Mesendoderm (in vitro differentiated cells): ENCODE data around the gene PLEKHA8.

Experiments
- DNase-seq: peaks from one replicate; pipeline ENCODE4 v3.0.0; 2013
- H2AK5ac ChIP-seq: 2 replicates; pipeline ENCODE4 v1.6.1; 2013; ENCODE audit warnings: low read length, inconsistent platforms
- H2BK120ac ChIP-seq: 2 replicates; pipeline ENCODE4 v1.6.1; 2013; ENCODE audit warnings: low read depth, mild to moderate bottlenecking, low read length, moderate library complexity, mixed read lengths
- H2BK15ac ChIP-seq: replicated peaks from 2 replicates; pipeline ENCODE4 v1.6.1; 2013; ENCODE audit warnings: low read depth, mild to moderate bottlenecking, moderate library complexity
- H2BK5ac ChIP-seq: 2 replicates; pipeline ENCODE4 v1.6.1; 2013; ENCODE audit warnings: low read length, inconsistent platforms
- H3K18ac ChIP-seq: 2 replicates; pipeline ENCODE4 v1.6.1; 2013; ENCODE audit warnings: mild to moderate bottlenecking, low read length, mixed read lengths
- H3K23ac ChIP-seq: one replicate; pipeline ENCODE4 v1.6.1; 2013; ENCODE audit warnings: low read length
- H3K27ac ChIP-seq: 2 replicates; pipeline ENCODE4 v1.5.1; 2013; ENCODE audit warnings: low read depth, mild to moderate bottlenecking, inconsistent platforms, low read length, moderate library complexity
- H3K27me3 ChIP-seq: 2 replicates; pipeline ENCODE4 v1.6.1; 2013; ENCODE audit warnings: low read length, control low read depth, mild to moderate bottlenecking, inconsistent platforms; ENCODE audit not compliant: insufficient read depth, poor library complexity
- H3K36me3 ChIP-seq: 2 replicates; pipeline ENCODE4 v1.6.1; 2013; ENCODE audit warnings: low read length, inconsistent platforms; ENCODE audit not compliant: control insufficient read depth, insufficient read depth
- H3K4ac ChIP-seq: one replicate; pipeline ENCODE4 v1.6.1; 2013; ENCODE audit warnings: low read depth, mild to moderate bottlenecking, low read length, moderate library complexity
- H3K4me1 ChIP-seq: 2 replicates; pipeline ENCODE4 v1.6.1; 2013; ENCODE audit warnings: low read depth, low read length, inconsistent platforms; ENCODE audit not compliant: control insufficient read depth
- H3K4me2 ChIP-seq: 2 replicates; pipeline ENCODE4 v1.6.1; 2013; ENCODE audit warnings: low read length
- H3K4me3 ChIP-seq: 2 replicates; pipeline ENCODE4 v1.5.1; 2013; ENCODE audit warnings: mild to moderate bottlenecking, low read length
- H3K56ac ChIP-seq: one replicate; pipeline ENCODE4 v1.6.1; 2013; ENCODE audit warnings: low read length
- H3K79me1 ChIP-seq: 2 replicates; pipeline ENCODE4 v1.6.1; 2013; ENCODE audit warnings: low read length, inconsistent platforms
- H3K79me2 ChIP-seq: 2 replicates; pipeline ENCODE4 v1.6.1; 2013; ENCODE audit warnings: mild to moderate bottlenecking, low read length; ENCODE audit not compliant: control insufficient read depth, insufficient read depth
- H3K9ac ChIP-seq: 2 replicates; pipeline ENCODE4 v1.6.1; 2013; ENCODE audit warnings: low read length, inconsistent platforms
- H4K5ac ChIP-seq: one replicate; pipeline ENCODE4 v1.6.1; 2013; ENCODE audit warnings: low read length
- H4K8ac ChIP-seq: one replicate; pipeline ENCODE4 v1.6.1; 2013; ENCODE audit warnings: low read depth, mild to moderate bottlenecking, control low read depth, low read length, moderate library complexity
- WGBS: extraction: QIAGEN DNeasy Blood & Tissue Kit; methylation state at CpG from one replicate; pipeline ENCODE4 v1.1.7; 2013; ENCODE audit warnings: low lambda C conversion rate, missing lambda C conversion rate; ENCODE audit not compliant: insufficient coverage; ENCODE audit errors: extremely low coverage; 5-methylcytosine and 5-hydroxymethylcytosine counted together

Gene PLEKHA8

GRCh38 chr7:30032310-30033125 lies 4.3 kb downstream of the PLEKHA8 start:
- WGBS = no CpG with 5 or more reads among the region's 4 CpGs
- Histone ChIP-seq H2BK15ac (no peak overlapping the region), H3K36me3 (peaks cover 2% of the 10 kb centered on the region), H4K8ac (no peak overlapping the region), H3K4me1 (peaks cover 8% of the 10 kb centered on the region), H3K4ac (no peak overlapping the region), H3K4me3 (no peak overlapping the region), H2AK5ac (no peak overlapping the region), H3K56ac (no peak overlapping the region), H2BK5ac (no peak overlapping the region), H3K79me1 (peaks cover 21% of the 10 kb centered on the region), H3K23ac (no peak overlapping the region), H2BK120ac (no peak overlapping the region), H4K5ac (no peak overlapping the region), H3K27ac (no peak overlapping the region), H3K27me3 (no peaks in the 10 kb centered on the region), H3K9ac (no peak overlapping the region), H3K18ac (no peak overlapping the region), H3K4me2 (no peak overlapping the region), H3K79me2 (peaks cover 43% of the 10 kb centered on the region)
- DNase-seq = no peak

- peaks cover 38% of the 10 kb centered on the region for H3K79me2 ChIP-seq
- H3K9ac ChIP-seq = no peak overlapping the region
- no peak overlapping the region for H3K27ac ChIP-seq
- H3K36me3 ChIP-seq = peaks cover 2% of the 10 kb centered on the region
- H3K4me3 ChIP-seq = no peak overlapping the region
- no peak overlapping the region for H2BK5ac ChIP-seq
- no peak overlapping the region for H3K4ac ChIP-seq
- H2BK15ac ChIP-seq = no peak overlapping the region
- no peak overlapping the region for H4K8ac ChIP-seq
- no peak overlapping the region for H3K18ac ChIP-seq
- no peak overlapping the region for H2BK120ac ChIP-seq
- no CpG with 5 or more reads among the region's 3 CpGs for WGBS
- no peak overlapping the region for H2AK5ac ChIP-seq
- H3K23ac ChIP-seq = no peak overlapping the region
- no peak overlapping the region for H4K5ac ChIP-seq
- no peaks in the 10 kb centered on the region for H3K27me3 ChIP-seq
- peaks cover 8% of the 10 kb centered on the region for H3K4me1 ChIP-seq
- H3K79me1 ChIP-seq = peaks cover 18% of the 10 kb centered on the region
- DNase-seq = no peak
- H3K56ac ChIP-seq = no peak overlapping the region
- no peak overlapping the region for H3K4me2 ChIP-seq
Measured at GRCh38 chr7:30034501-30034900, 6.3 kb downstream of the PLEKHA8 start.

DNA sequence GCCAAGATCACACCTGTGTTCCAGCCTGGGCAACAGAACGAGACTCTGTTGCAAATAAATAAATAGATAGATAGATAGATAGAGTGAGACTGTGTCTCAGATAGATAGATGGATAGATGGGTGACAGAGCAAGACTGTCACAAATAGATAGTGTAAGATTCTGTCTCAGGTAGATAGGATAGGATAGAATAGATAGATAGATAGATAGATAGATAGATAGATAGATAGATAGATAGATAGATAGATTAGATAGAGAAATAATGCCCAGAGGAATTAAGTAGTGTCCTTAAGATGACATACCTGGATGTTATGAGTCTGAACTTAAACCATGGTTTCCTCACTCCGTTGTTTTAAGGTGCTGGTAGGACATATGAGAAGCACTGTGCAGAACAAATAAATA lies 8.0 kb downstream of the PLEKHA8 start:
- peaks cover 2% of the 10 kb centered on the region for H3K4me1 ChIP-seq
- WGBS = no CpG with 5 or more reads among the region's 2 CpGs

DNA sequence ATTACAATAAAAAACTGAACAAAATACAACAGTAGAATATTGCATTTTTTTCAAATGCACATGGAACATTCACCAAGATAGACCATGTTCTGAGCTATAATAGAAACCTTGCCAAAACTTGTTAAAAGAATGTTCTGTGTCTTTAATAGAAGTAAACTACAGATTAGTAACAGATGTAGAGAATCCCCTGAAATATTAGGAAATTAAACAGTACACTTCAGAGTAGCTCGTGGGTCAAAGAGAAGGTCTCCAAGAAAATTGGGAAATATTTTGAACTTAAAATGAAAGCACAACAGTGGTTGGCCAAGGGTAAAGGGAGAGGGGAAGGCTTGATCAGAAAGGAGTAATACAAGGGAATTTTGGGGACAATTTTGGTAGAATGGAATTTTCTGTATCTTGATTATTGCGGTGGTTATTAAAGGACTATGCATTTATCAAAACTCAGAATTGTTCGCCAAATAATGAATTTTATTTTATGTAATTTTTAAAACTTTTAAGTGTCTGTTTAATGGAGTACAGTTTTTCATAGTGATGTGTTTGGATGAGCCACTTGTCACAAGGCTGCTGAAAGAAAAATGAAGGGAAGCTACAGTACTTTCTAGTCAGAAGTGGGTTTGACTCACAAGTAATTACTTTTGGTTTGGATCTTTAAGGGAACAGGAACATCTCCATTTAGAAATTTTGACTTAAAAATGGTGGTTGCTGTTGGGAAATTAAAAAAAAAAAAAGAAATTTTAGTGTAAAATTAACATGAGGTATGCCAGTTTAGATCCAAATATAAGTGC lies 10.2 kb downstream of the PLEKHA8 start:
- DNase-seq = no peak
- Histone ChIP-seq H3K36me3 (no peaks in the 10 kb centered on the region), H2BK15ac (no peak overlapping the region), H3K79me1 (peaks cover 18% of the 10 kb centered on the region), H3K23ac (no peak overlapping the region), H3K27ac (no peak overlapping the region), H3K56ac (no peak overlapping the region), H3K9ac (no peak overlapping the region), H3K4me1 (no peaks in the 10 kb centered on the region), H3K4ac (no peak overlapping the region), H3K18ac (no peak overlapping the region), H2BK120ac (no peak overlapping the region), H3K27me3 (no peaks in the 10 kb centered on the region), H4K8ac (no peak overlapping the region), H3K4me3 (no peak overlapping the region), H4K5ac (no peak overlapping the region), H3K79me2 (peaks cover 24% of the 10 kb centered on the region), H2BK5ac (no peak overlapping the region), H3K4me2 (no peak overlapping the region), H2AK5ac (no peak overlapping the region)
- WGBS = 100% methylated on average over 1 of the region's 3 CpGs

More for the DNA sequence above, 8.0 kb downstream of the PLEKHA8 start:
- Histone ChIP-seq H3K18ac (no peak overlapping the region), H3K23ac (no peak overlapping the region), H3K79me1 (peaks cover 17% of the 10 kb centered on the region), H3K4ac (no peak overlapping the region), H3K4me2 (no peak overlapping the region), H2BK120ac (no peak overlapping the region), H2AK5ac (no peak overlapping the region), H4K8ac (no peak overlapping the region), H3K27ac (no peak overlapping the region), H2BK5ac (no peak overlapping the region), H3K27me3 (no peaks in the 10 kb centered on the region), H4K5ac (no peak overlapping the region), H2BK15ac (no peak overlapping the region), H3K4me3 (no peak overlapping the region), H3K36me3 (peaks cover 2% of the 10 kb centered on the region), H3K56ac (no peak overlapping the region), H3K9ac (no peak overlapping the region), H3K79me2 (peaks cover 26% of the 10 kb centered on the region)
- DNase-seq = no peak

GRCh38 chr7:30040938-30041337 lies 12.7 kb downstream of the PLEKHA8 start:
- Histone ChIP-seq H3K27ac (no peak overlapping the region), H3K23ac (no peak overlapping the region), H3K9ac (no peak overlapping the region), H2AK5ac (no peak overlapping the region), H3K79me1 (peaks cover 17% of the 10 kb centered on the region), H3K79me2 (peaks cover 23% of the 10 kb centered on the region), H2BK15ac (no peak overlapping the region), H3K4ac (no peak overlapping the region), H2BK120ac (no peak overlapping the region), H3K56ac (no peak overlapping the region), H2BK5ac (no peak overlapping the region), H4K8ac (no peak overlapping the region), H3K4me1 (no peaks in the 10 kb centered on the region), H3K4me2 (no peak overlapping the region), H3K27me3 (no peaks in the 10 kb centered on the region), H3K4me3 (no peak overlapping the region), H3K36me3 (no peaks in the 10 kb centered on the region), H3K18ac (no peak overlapping the region), H4K5ac (no peak overlapping the region)
- no peak for DNase-seq
